ENCODE data around the gene HRK. TPM values are rescaled to one million over a fixed set of nuclear protein-coding genes. Genes with fewer than 3 reads are reported as not detected.

HRK gene
- total and polyA plus RNA-seq, 2 of the 8 experiments (the other 6 are each of a cell fraction or from before 2014, with no cell fraction given): 1.6 to 2.7 TPM

DNA sequence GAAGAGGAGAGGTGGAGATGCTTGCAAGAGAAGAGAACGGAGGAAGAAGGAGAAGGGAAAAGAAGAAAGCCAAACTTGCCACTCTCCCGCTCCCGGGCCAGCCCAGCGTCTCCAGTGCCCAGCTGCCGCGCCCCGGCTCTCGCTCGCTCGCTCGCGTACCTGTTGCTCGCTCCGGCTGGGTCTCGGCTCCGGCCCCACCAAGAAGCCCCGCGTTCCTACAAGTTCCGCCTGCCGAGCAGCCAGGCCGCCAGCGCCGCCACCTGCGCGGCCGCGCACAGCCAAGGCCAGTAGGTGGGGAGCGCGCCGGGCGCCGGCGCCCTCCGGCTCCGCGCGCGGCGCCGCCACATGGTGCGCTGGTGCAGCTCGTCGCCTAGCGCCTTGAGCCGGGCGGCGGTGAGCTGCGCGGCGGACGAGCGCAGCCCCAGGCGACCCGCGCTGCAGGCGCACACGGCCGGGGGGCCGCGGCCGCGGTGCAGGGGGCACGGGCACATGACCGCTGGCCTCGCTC, 370 bp downstream of the HRK start:
- Histone ChIP-seq H3K18ac (ENCODE audit: extremely low read depth, low read length) (no peak overlapping the region; the same call in none of the 2 replicates), H3K56ac (replicated peaks; ENCODE audit: insufficient read length, low read depth, low read length) (no peak overlapping the region), H3K9me3 (ENCODE audit: insufficient read depth in 2 of 2, low read depth in 1 of 2, low read length in 1 of 2) (no peaks in the 10 kb centered on the region), H3K4ac (replicated peaks; ENCODE audit: insufficient read length, low read depth, low read length) (no peak overlapping the region), H4K8ac (ENCODE audit: extremely low read depth, insufficient read depth, low read length) (peak overlapping the region; percentile 26), H3K27ac (ENCODE audit: low read depth, low read length) (no peak overlapping the region), H2BK12ac (ENCODE audit: low read depth, low read length) (0 out of 2 replicates have a peak overlapping the region, but pooled peaks have one; percentile 10), H3K79me1 (ENCODE audit: low read depth, low read length) (no peaks in the 10 kb centered on the region), H4K5ac (ENCODE audit: insufficient read length, low read depth, low read length) (no peak overlapping the region), H4K91ac (replicated peaks; ENCODE audit: insufficient read length, low read length) (no peak overlapping the region), H3K27me3 (replicated peaks in 1 of 4; ENCODE audit: control insufficient read depth in 3 of 4, extremely low read depth in 1 of 4, insufficient read depth in 3 of 4, low read length in 3 of 4) (peaks cover 43 to 64% (median 57%) of the 10 kb centered on the region in 4 experiments), H2AK5ac (ENCODE audit: low read depth, low read length) (no peak overlapping the region), H2BK5ac (ENCODE audit: low read depth, low read length) (no peak overlapping the region), H3K4me3 (ENCODE audit: extremely low read depth in 1 of 4, insufficient read depth in 2 of 4, low read depth in 3 of 4, low read length in 4 of 4) (peak overlapping the region; percentile 46 to 89 (median 62)), H3K14ac (ENCODE audit: insufficient read length) (no peak overlapping the region), H3K23me2 (ENCODE audit: low read depth, low read length) (peaks cover 28% of the 10 kb centered on the region; the same call in 1 of the 2 replicates), H3K23ac (ENCODE audit: insufficient read length) (no peak overlapping the region), H4K20me1 (replicated peaks in 1 of 2; ENCODE audit: control insufficient read depth in 1 of 2, insufficient read depth in 2 of 2, low read length in 2 of 2) (peaks cover 4 to 5% of the 10 kb centered on the region in 2 experiments), H3K79me2 (ENCODE audit: control insufficient read depth in 1 of 2, insufficient read depth in 2 of 2, low read length in 2 of 2) (no peaks in the 10 kb centered on the region), H3K36me3 (ENCODE audit: control insufficient read depth in 2 of 4, insufficient read depth in 4 of 4, low read length in 3 of 4) (peaks cover 0 to 4% (median 0%) of the 10 kb centered on the region in 4 experiments; a peak in 1 of 8 replicates), H3K4me2 (ENCODE audit: insufficient read depth in 1 of 2, low read depth in 2 of 2, low read length in 2 of 2) (peak overlapping the region; percentile 89 to 98), H3K9ac (replicated peaks in 1 of 4; ENCODE audit: extremely low read depth in 1 of 4, low read depth in 3 of 4, low read length in 3 of 4) (peak overlapping the region; percentile 3 to 62 (median 48); a peak in 6 of 7 replicates), H2BK15ac (ENCODE audit: low read length) (0 out of 2 replicates have a peak overlapping the region, but pooled peaks have one; percentile 2), H2BK20ac (ENCODE audit: low read length) (no peak overlapping the region), H2AFZ (ENCODE audit: low read length) (no peak overlapping the region), H2BK120ac (replicated peaks; ENCODE audit: low read depth, low read length) (no peak overlapping the region), H3K4me1 (replicated peaks in 1 of 4; ENCODE audit: control insufficient read depth in 3 of 4, insufficient read depth in 4 of 4, low read length in 3 of 4) (peaks cover 6 to 26% (median 12%) of the 10 kb centered on the region in 4 experiments)
- DNase-seq (ENCODE audit: low read depth in 1 of 2, low spot score in 2 of 2) (peak; percentile 38 to 75), FAIRE-seq (no peak)
- WGBS, 2 experiments (ENCODE audit: extremely low coverage in 1 of 2, insufficient coverage in 1 of 2, insufficient read length in 1 of 2, insufficient replicate concordance in 2 of 2, low coverage in 1 of 2, low lambda C conversion rate in 2 of 2, missing lambda C conversion rate in 1 of 2): 0% methylated on average over 15 of the region's 65 CpGs; no CpG with 5 or more reads in 1 of the 2 experiments
- ChIA-PET POLR2A (ENCODE audit: partially characterized antibody) (interaction anchor here (0.6 to 3.7 kb wide), 7 partner anchors 11 to 986 kb away, joined by 3 to 17 read pairs (median 4); partner anchors contain the start of gene FBXW8), CTCF (ENCODE audit: partially characterized antibody) (interaction anchor here (0.5 to 2.1 kb wide), 5 partner anchors 11 to 271 kb away, joined by 3 to 6 read pairs (median 5); no protein-coding TSS in a partner anchor)
- TF ChIP-seq ASH2L (IDR thresholded peaks at IDR 0.05; ENCODE audit: low read length) (peak; percentile 56), HDAC2 (IDR thresholded peaks at IDR 0.05; ENCODE audit: borderline replicate concordance in 1 of 2, low read depth in 2 of 2, low read length in 2 of 2) (peak in 1 of 2 experiments; percentile 4; a peak in 1 of 4 replicates), MAFK (IDR thresholded peaks at IDR 0.05; ENCODE audit: low read depth, low read length) (no peak), NANOG (IDR thresholded peaks at IDR 0.05; ENCODE audit: insufficient read depth, low read depth, low read length, poor library complexity, severe bottlenecking) (no peak), RAD21 (IDR thresholded peaks at IDR 0.05 in 1 of 2, conservative IDR thresholded peaks at IDR 0.05 in 1 of 2; ENCODE audit: low read depth in 2 of 2, low read length in 2 of 2) (peak in 1 of 2 experiments; percentile 8; a peak in 1 of 4 replicates), SRF (IDR thresholded peaks at IDR 0.05; ENCODE audit: low read depth, low read length) (no peak)
- TF ChIP-seq, protein P1, sequence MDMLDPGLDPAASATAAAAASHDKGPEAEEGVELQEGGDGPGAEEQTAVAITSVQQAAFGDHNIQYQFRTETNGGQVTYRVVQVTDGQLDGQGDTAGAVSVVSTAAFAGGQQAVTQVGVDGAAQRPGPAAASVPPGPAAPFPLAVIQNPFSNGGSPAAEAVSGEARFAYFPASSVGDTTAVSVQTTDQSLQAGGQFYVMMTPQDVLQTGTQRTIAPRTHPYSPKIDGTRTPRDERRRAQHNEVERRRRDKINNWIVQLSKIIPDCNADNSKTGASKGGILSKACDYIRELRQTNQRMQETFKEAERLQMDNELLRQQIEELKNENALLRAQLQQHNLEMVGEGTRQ (IDR thresholded peaks at IDR 0.05; ENCODE audit: low read length): no peak
- TF ChIP-seq, protein P2, sequence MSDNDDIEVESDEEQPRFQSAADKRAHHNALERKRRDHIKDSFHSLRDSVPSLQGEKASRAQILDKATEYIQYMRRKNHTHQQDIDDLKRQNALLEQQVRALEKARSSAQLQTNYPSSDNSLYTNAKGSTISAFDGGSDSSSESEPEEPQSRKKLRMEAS (IDR thresholded peaks at IDR 0.05): peak; percentile 40
